GM18870 (cell line): ENCODE results near the gene MOK.

Experiments used
- ATAC-seq: cut with Tn5 transposase; IDR thresholded peaks from one replicate; pipeline ENCODE4 v1.9.1; 2021; ENCODE audit warnings: moderate library complexity; ENCODE audit not compliant: unreplicated experiment

The MOK gene

DNA sequence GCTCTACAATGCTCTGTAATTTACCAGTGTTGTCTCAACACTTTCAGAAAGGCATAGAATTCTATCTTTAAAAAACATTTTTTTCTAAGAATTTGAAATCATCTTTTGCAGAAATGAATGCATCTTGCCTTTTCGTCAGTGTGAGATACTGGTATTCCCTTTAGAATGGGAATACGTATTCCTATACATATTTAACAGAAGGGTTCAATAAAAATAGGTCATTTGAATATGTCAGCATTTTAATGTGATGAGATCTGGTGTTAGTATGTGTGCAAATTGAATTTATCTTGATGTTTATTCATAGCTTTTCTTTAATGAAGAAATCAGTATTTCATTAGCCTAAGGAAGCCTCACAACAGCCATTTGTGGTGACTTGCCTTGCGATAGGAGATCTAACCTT lies 121.1 kb downstream of the MOK start:
- no peak for ATAC-seq

DNA sequence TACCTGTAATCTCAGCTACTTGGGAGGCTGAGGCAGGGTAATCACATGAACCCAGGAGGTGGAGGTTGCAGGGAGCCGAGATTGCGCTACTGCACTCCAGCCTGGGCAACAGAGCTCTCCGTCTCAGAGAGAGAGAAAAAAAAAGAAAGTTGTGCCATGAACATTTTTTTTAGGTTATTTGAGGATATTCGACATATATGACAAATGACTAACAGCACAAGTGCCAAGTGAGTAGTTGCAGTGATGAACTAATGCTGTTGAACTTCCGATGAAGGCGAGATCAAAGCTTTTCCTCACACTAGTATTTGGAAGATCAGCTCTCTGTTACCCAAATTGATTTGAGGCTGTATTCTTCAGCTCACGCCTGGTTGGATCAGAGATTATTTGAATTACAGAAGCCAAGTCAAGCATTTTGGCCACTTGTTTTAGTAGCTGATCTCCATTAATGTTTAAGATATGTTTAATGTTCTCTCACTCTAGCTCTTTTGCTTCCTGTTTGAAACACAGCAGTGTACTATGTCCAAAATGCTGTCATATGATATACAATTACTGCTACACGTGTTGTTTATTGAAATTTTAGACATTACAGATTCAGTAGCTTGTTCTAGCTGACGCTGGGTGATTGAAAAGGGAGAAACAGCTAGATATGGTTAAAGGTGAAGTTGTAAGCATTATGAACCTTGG lies 121.9 kb downstream of the MOK start:
- ATAC-seq, result no peak

DNA sequence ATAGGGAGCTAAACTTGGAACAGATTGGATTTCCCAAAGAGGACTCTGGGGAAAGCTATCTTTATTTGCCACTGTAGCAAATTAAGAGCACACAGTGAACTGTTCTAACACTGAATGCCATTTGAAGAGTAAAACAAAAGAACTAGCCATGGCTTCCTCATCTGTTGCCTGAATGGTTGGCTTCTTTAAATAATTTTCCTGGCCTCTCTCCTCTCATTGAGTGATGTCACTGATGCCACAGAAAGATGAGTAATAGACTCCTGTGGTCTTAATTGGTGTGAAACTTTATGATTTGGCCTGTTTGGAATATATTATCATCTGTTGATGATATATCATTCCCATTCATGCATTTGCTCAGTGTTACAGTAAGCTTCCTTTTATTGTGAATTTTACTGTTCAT lies 122.8 kb downstream of the MOK start:
- ATAC-seq, result no peak

DNA sequence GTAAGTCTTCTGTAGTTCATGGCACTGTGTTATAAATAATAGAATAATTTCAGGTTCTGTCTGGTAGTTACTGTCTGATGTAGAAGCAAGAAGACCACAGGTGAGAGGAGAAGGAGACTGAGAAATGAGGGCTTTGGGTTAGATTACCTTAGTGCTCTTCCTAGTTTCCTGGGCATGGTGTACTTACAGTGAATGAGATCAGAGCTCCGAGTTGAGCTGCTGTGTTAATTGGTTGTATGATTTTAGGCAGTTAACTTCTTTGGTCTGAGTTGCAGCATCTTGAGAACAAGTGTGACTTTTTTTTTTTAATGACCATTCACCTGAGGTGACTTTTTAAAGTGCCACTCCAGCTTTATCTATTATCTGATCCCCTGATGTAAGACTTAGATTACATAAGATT lies 123.8 kb downstream of the MOK start:
- no peak for ATAC-seq

DNA sequence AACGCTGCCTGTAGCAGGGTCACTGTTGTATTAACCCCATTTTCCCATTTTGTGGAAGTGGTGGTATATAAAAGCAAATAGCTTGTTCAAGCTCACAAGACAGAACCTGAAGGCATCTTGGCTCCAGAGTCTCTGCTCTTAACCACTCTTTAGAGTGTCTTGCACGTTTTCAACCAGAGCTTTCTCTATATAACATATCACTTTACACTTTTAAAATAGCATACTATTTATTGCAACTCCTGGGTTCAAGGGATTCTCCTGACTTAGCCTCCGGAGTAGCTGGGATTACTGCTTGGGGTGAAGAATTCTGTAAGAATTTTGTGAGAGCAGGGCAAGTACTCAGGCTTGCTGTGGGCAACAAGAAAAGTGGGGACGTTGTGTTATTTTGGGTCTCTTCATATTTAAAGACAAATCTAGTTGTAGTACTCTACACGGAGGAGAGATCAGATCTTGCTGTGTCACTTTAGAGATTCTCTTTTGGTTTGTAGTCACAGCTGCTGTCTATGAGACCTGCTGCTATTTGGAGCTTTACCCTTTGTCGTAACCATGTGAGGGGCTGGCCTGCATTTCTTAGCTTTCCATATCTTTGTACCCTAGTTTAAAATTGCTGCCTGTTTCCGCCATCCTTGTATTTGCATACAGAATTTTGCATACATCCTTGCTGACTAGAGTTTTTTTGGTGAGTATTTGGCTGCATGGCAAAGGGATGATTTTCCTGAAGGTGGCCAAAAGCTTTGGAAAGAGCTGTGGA lies 124.5 kb downstream of the MOK start:
- no peak for ATAC-seq
